Fibroblast of lung (primary cell): ENCODE results near the gene RPL28.

Experiments used
- EZH2 ChIP-seq: IDR thresholded peaks from 2 replicates; pipeline ENCODE4 v1.5.1; 2012; ENCODE audit warnings: low read length, control low read depth, mild to moderate bottlenecking; ENCODE audit errors: missing control alignments
- TF ChIP-seq, protein P1 (sequence below), 2 donors: IDR thresholded peaks in 1 of 2; conservative IDR thresholded peaks in 1 of 2; 1 replicate in 1 of 2; 2 replicates in 1 of 2; pipeline ENCODE4 v1.5.1; 2011 to 2012; ENCODE audit warnings: low read length in 2 of 2, control low read depth in 1 of 2, inconsistent platforms in 1 of 2, low read depth in 1 of 2, mild to moderate bottlenecking in 1 of 2

DNA sequence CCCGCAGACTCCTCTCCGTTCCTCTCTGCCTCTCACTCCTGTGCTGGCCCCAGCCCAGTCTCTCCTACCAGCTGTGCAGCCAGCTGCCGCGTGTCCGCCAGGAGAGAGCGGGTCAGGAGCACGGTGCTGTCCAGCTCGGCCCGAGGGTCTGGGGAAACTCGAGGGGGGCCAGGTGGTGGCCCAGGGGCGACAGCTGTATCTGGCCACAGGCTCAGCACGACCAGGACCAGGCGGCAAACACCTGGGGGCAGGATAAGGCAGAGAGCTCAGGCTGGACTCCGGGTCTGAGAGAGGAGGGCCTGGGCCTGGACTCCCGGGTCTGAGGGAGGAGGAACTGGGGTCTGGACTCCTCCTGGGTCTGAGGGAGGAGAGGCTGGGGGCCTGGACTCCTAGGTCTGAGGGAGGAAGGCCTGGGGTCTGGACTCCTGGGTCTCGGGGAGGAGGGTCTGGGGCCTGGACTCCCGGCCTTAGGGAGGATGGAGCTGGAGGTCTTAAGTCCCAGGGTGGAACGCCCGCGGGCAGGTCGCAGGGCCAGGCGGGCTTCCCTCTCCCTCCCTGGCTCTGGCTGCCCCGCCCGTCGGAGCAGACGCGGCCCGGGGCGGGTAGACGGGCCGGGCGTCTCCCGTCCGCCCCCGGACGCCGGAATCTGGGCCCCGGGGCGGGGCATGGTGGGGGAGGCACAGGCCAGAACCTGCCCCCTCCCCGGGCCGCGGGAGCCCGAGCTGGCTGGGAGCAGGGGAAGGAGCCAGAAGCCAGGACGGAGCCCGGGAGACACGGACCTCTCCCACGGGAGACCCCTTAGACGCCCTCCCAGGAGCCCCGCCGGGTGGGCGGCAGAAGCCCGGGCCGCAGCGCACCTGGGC, 16.8 kb upstream of the RPL28 start:
- TF ChIP-seq, protein P1, sequence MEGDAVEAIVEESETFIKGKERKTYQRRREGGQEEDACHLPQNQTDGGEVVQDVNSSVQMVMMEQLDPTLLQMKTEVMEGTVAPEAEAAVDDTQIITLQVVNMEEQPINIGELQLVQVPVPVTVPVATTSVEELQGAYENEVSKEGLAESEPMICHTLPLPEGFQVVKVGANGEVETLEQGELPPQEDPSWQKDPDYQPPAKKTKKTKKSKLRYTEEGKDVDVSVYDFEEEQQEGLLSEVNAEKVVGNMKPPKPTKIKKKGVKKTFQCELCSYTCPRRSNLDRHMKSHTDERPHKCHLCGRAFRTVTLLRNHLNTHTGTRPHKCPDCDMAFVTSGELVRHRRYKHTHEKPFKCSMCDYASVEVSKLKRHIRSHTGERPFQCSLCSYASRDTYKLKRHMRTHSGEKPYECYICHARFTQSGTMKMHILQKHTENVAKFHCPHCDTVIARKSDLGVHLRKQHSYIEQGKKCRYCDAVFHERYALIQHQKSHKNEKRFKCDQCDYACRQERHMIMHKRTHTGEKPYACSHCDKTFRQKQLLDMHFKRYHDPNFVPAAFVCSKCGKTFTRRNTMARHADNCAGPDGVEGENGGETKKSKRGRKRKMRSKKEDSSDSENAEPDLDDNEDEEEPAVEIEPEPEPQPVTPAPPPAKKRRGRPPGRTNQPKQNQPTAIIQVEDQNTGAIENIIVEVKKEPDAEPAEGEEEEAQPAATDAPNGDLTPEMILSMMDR (conservative IDR thresholded peaks at IDR 0.05 in 1 of 2, IDR thresholded peaks at IDR 0.05 in 1 of 2; ENCODE audit: low read depth in 1 of 2, low read length in 2 of 2): no peak
- TF ChIP-seq EZH2: no peak
